Right ventricle myocardium inferior (tissue), 1 donor: Measurements from ENCODE around the gene RHD. TPM values are rescaled to one million over a fixed set of nuclear protein-coding genes. Genes with fewer than 3 reads are reported as not detected.
"Not testable (repeated sequence)": the region's sequence is repeated elsewhere in the genome, so short reads cannot be mapped to it uniquely, and the experiment has no call there.

Source experiments
- ATAC-seq: fragments of 200-7000 bp; cut with Tn5 transposase; one replicate; pipeline ENCODE4 v1.9.1; 2020; ENCODE audit warnings: mild to moderate bottlenecking, moderate library complexity
- DNase-seq: peaks from one replicate; pipeline ENCODE4 v3.0.0; 2021; ENCODE audit errors: missing footprints
- intact Hi-C: fragments of 100-400 bp; cut with DNase I; formaldehyde crosslinking; loops from one replicate; pipeline ENCODE4 v1.11.0; 2022
- total RNA-seq: library from RNA; stranded (reverse); fragmentation: NEBNext Ultra II Directional; extraction: Animal tissue kit (Norgen Biotek cat#: 25700); gene quantifications from one replicate; pipeline ENCODE4 v1.2.1, GENCODE V29; 2021
- donor health status: DM: no; HTN: yes; CAD: no; lungs with severe emphysema.

RHD gene
- total RNA-seq, 1 donor from 2014 or later, result not detected

- DNase-seq, intact Hi-C loops, ATAC-seq: not testable (repeated sequence)
These were observed 21.1 kb downstream of the RHD start for GRCh38 chr1:25293426-25293825.

- DNase-seq, intact Hi-C loops: not testable (repeated sequence)
- peak; percentile 63 for ATAC-seq
These were observed 22.8 kb downstream of the RHD start for GRCh38 chr1:25294889-25295826.

- DNase-seq, ATAC-seq, intact Hi-C loops: not testable (repeated sequence)
These were observed 24.2 kb downstream of the RHD start for GRCh38 chr1:25296501-25296900.

- intact Hi-C loops, DNase-seq: not testable (repeated sequence)
- ATAC-seq, result peak; percentile 63
These were observed 28.4 kb downstream of the RHD start for GRCh38 chr1:25300729-25301128.

GRCh38 chr1:25302330-25302729 is 30.0 kb downstream of the RHD start:
- ATAC-seq, intact Hi-C loops, DNase-seq: not testable (repeated sequence)

- intact Hi-C loops, DNase-seq: not testable (repeated sequence)
- peak; percentile 37 for ATAC-seq
These were observed 32.6 kb downstream of the RHD start for GRCh38 chr1:25304936-25305335.

- DNase-seq, ATAC-seq, intact Hi-C loops: not testable (repeated sequence)
These were observed 35.9 kb downstream of the RHD start for GRCh38 chr1:25308168-25308567.

- ATAC-seq, DNase-seq, intact Hi-C loops: not testable (repeated sequence)
These were observed 36.8 kb downstream of the RHD start for GRCh38 chr1:25309085-25309484.

GRCh38 chr1:25309486-25309885 is 37.2 kb downstream of the RHD start:
- DNase-seq, ATAC-seq, intact Hi-C loops: not testable (repeated sequence)

- intact Hi-C loops, ATAC-seq, DNase-seq: not testable (repeated sequence)
These were observed 40.6 kb downstream of the RHD start for GRCh38 chr1:25312806-25313470.

- DNase-seq, intact Hi-C loops, ATAC-seq: not testable (repeated sequence)
These were observed 48.1 kb downstream of the RHD start for GRCh38 chr1:25320314-25320938.

- intact Hi-C loops, DNase-seq, ATAC-seq: not testable (repeated sequence)
These were observed 49.8 kb downstream of the RHD start for GRCh38 chr1:25322127-25322526.

GRCh38 chr1:25324407-25324806 is 52.1 kb downstream of the RHD start:
- DNase-seq, intact Hi-C loops, ATAC-seq: not testable (repeated sequence)

- DNase-seq, intact Hi-C loops: not testable (repeated sequence)
- peak; percentile 56 for ATAC-seq
These were observed 55.8 kb downstream of the RHD start for GRCh38 chr1:25327864-25328790.

GRCh38 chr1:25328791-25329185 is 56.5 kb downstream of the RHD start:
- intact Hi-C loops, DNase-seq: not testable (repeated sequence)
- ATAC-seq, result peak; percentile 49

- ATAC-seq, intact Hi-C loops, DNase-seq: not testable (repeated sequence)
These were observed 57.0 kb downstream of the RHD start for GRCh38 chr1:25329336-25329735.

- DNase-seq, intact Hi-C loops, ATAC-seq: not testable (repeated sequence)
These were observed 57.6 kb downstream of the RHD start for GRCh38 chr1:25329950-25330349.

- ATAC-seq, result peak; percentile 64
- intact Hi-C loops, result loop anchor here (5.0 kb wide), 1 partner anchor 90 kb away; the partner anchor contains the start of gene RSRP1
- DNase-seq, result peak; percentile 71
These were observed 64.6 kb downstream of the RHD start for GRCh38 chr1:25336922-25337354.
